ENCODE measurements around the gene PGA4. TPM values are rescaled to one million over a fixed set of nuclear protein-coding genes. Genes with fewer than 3 reads are reported as not detected.
A peak's percentile ranks its signal among the peaks of the same experiment; 100 is the strongest.
"Not testable (repeated sequence)": the region's sequence is repeated elsewhere in the genome, so short reads cannot be mapped to it uniquely, and the experiment has no call there.

The PGA4 gene
- total RNA-seq (not detected), total RNA-seq (0 to 0.06 (median 0) reads per million in 172 experiments)
- polyA plus RNA-seq (2013, experiment 1 of 2) = 0.24 TPM
- 0.07 TPM for polyA plus RNA-seq (2013, experiment 2 of 2)

DNA sequence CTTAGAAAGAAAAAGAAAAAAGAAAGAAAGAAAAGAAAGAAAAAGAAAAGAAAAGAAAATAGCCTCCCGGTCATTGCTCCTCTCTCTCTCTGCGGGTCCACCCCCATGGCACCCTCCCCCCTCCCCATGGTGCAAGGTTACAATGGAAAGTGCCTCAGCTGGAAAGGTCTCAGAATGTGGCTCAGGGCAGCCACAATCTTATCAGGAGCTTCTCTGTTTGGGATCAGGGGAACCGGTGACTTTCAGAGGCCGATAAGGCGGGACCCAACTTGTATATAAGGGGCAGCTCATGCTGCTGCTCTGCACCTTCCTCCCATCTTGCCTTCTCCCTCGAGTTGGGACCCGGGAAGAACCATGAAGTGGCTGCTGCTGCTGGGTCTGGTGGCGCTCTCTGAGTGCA is at the start of gene PGA4:
Gene PGA4 (plus strand): TSS at position 301 of the 400 bp plus-strand sequence. CDS start 54 bp downstream, at position 355.
- H3K27ac Mint-ChIP-seq; H3K27me3 ChIP-seq (ENCODE audit: control insufficient read depth in 1 of 2, insufficient read depth in 2 of 2, low read length in 2 of 2); ATAC-seq (ENCODE audit: poor library complexity); H3K9me3 Mint-ChIP-seq; H3K4me3 Mint-ChIP-seq; H3K36me3 ChIP-seq (ENCODE audit: insufficient read depth, low read length); H3K36me3 Mint-ChIP-seq (ENCODE audit: low read depth); H3K4me3 ChIP-seq (ENCODE audit: low read length); H3K4me1 Mint-ChIP-seq (ENCODE audit: low read depth); H3K4me1 ChIP-seq (ENCODE audit: insufficient read depth, low read length); CTCF ChIA-PET; DNase-seq; POLR2A ChIA-PET; H3K27me3 Mint-ChIP-seq; H3K27ac ChIP-seq (ENCODE audit: low read depth in 1 of 2, low read length in 2 of 2); intact Hi-C loops (cut with DNase I, micrococcal nuclease); H3K9me3 ChIP-seq (ENCODE audit: control insufficient read depth in 1 of 2, insufficient read depth in 1 of 2, low read length in 2 of 2): not testable (repeated sequence)

DNA sequence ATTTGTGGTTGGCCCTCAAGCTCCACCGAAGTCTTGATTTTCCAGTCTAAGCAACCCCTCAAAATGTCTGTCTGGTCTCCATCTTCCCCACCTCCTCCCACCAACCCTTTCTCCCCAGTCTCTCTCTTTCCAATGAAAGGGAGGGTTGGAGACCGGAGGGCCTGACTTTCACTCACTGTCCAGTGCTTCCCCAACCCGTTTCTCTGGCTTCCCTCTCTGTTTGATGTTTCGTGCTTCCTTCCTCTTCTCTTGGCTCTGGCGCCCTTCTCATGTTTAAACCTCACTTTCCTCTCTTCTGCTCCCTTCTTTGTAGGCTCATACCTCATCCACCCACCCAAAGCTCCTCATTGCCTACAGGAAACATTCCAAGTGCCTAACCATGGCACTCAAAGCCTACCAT is 49.8 kb upstream of the PGA4 start:
- no peaks in the 10 kb centered on the region for H3K36me3 ChIP-seq (ENCODE audit: insufficient read depth, low read length)
- Mint-ChIP-seq H3K4me3 (no peak overlapping the region), H3K36me3 (ENCODE audit: low read depth) (no peaks in the 10 kb centered on the region), H3K27me3 (no peaks in the 10 kb centered on the region), H3K27ac (peak overlapping the region; percentile 2), H3K9me3 (no peaks in the 10 kb centered on the region), H3K4me1 (ENCODE audit: low read depth) (peaks cover 26% of the 10 kb centered on the region)
- H3K4me3 ChIP-seq (ENCODE audit: low read length) = no peak overlapping the region
- no peak overlapping the region for H3K27ac ChIP-seq (ENCODE audit: low read depth in 1 of 2, low read length in 2 of 2)
- intact Hi-C loops (cut with DNase I, micrococcal nuclease) = no loop called here
- H3K4me1 ChIP-seq (ENCODE audit: insufficient read depth, low read length) = peaks cover 22% of the 10 kb centered on the region
- CTCF ChIA-PET = no interaction called here
- ATAC-seq (ENCODE audit: poor library complexity) = no peak
- POLR2A ChIA-PET = interaction anchor here (1.0 kb wide), 1 partner anchor 11 kb away, joined by 3 read pairs; the partner anchor contains the start of gene VPS37C
- H3K9me3 ChIP-seq (ENCODE audit: control insufficient read depth in 1 of 2, insufficient read depth in 1 of 2, low read length in 2 of 2) = peaks cover 0 to 8% of the 10 kb centered on the region in 2 experiments
- DNase-seq = no peak
- no peaks in the 10 kb centered on the region for H3K27me3 ChIP-seq (ENCODE audit: control insufficient read depth in 1 of 2, insufficient read depth in 2 of 2, low read length in 2 of 2)
- TF ChIP-seq, protein P1, sequence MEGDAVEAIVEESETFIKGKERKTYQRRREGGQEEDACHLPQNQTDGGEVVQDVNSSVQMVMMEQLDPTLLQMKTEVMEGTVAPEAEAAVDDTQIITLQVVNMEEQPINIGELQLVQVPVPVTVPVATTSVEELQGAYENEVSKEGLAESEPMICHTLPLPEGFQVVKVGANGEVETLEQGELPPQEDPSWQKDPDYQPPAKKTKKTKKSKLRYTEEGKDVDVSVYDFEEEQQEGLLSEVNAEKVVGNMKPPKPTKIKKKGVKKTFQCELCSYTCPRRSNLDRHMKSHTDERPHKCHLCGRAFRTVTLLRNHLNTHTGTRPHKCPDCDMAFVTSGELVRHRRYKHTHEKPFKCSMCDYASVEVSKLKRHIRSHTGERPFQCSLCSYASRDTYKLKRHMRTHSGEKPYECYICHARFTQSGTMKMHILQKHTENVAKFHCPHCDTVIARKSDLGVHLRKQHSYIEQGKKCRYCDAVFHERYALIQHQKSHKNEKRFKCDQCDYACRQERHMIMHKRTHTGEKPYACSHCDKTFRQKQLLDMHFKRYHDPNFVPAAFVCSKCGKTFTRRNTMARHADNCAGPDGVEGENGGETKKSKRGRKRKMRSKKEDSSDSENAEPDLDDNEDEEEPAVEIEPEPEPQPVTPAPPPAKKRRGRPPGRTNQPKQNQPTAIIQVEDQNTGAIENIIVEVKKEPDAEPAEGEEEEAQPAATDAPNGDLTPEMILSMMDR (IDR thresholded peaks at IDR 0.05) = no peak

DNA sequence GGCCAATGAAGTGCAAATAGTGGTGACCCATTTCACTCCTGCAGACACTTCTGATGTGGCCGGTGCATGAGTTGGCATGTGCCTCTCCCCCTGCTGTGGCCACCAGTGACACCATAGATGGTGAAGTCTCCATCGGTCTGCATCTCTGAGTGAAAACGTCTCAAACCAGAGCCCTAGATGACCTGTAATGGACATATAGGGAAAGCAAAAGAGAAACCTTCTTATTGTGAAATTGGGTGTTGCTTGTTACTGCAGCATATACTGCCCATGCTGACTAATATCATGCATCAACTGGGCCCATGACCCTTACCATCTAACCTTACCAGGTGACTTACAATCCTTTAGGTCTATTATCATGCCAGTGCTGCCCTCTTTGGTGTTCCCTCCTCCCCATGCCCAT is 49.3 kb upstream of the PGA4 start:
- ATAC-seq (ENCODE audit: poor library complexity) = no peak
- no peaks in the 10 kb centered on the region for H3K36me3 Mint-ChIP-seq (ENCODE audit: low read depth)
- Histone ChIP-seq H3K36me3 (ENCODE audit: insufficient read depth, low read length) (no peaks in the 10 kb centered on the region), H3K27me3 (ENCODE audit: control insufficient read depth in 1 of 2, insufficient read depth in 2 of 2, low read length in 2 of 2) (no peaks in the 10 kb centered on the region), H3K4me3 (ENCODE audit: low read length) (no peak overlapping the region), H3K27ac (ENCODE audit: low read depth in 1 of 2, low read length in 2 of 2) (no peak overlapping the region), H3K4me1 (ENCODE audit: insufficient read depth, low read length) (peaks cover 21% of the 10 kb centered on the region), H3K9me3 (ENCODE audit: control insufficient read depth in 1 of 2, insufficient read depth in 1 of 2, low read length in 2 of 2) (peaks cover 0 to 8% of the 10 kb centered on the region in 2 experiments)
- H3K27me3 Mint-ChIP-seq = no peaks in the 10 kb centered on the region
- no peaks in the 10 kb centered on the region for H3K9me3 Mint-ChIP-seq
- DNase-seq = peak in 1 of 14 experiments; percentile 10
- ChIA-PET POLR2A (no interaction called here), CTCF (no interaction called here)
- intact Hi-C loops (cut with DNase I, micrococcal nuclease) = no loop called here
- peaks cover 23% of the 10 kb centered on the region for H3K4me1 Mint-ChIP-seq (ENCODE audit: low read depth)
- H3K27ac Mint-ChIP-seq = peak overlapping the region; percentile 2
- no peak overlapping the region for H3K4me3 Mint-ChIP-seq
- TF ChIP-seq, protein P1 (IDR thresholded peaks at IDR 0.05) = no peak

DNA sequence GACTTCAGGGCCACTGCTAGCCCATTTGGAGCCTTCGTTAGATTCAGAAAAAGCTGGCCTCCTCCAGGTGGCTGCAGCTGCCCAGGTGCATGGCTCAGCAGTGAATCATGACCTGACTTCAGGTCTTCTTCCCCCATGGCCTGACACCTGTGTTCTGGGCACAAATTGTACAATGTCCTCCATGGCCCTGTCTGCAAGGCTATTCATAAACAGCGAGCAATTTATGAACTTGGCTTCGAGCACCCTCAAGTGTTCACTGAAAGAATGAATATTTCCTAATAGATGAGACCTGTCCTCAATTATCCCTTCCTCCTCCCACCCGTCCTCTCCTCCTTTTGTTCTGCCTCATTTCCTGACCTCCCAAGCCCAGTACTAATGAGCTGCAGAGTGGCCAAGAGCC is 48.7 kb upstream of the PGA4 start:
- Histone ChIP-seq H3K36me3 (ENCODE audit: insufficient read depth, low read length) (no peaks in the 10 kb centered on the region), H3K4me1 (ENCODE audit: insufficient read depth, low read length) (peaks cover 16% of the 10 kb centered on the region), H3K27ac (ENCODE audit: low read depth in 1 of 2, low read length in 2 of 2) (no peak overlapping the region), H3K4me3 (ENCODE audit: low read length) (no peak overlapping the region), H3K27me3 (ENCODE audit: control insufficient read depth in 1 of 2, insufficient read depth in 2 of 2, low read length in 2 of 2) (no peaks in the 10 kb centered on the region), H3K9me3 (ENCODE audit: control insufficient read depth in 1 of 2, insufficient read depth in 1 of 2, low read length in 2 of 2) (peaks cover 0 to 8% of the 10 kb centered on the region in 2 experiments)
- peak in 1 of 14 experiments; percentile 7 for DNase-seq
- no peaks in the 10 kb centered on the region for H3K27me3 Mint-ChIP-seq
- no peak overlapping the region for H3K27ac Mint-ChIP-seq
- TF ChIP-seq, protein P1 (IDR thresholded peaks at IDR 0.05) = no peak
- no peaks in the 10 kb centered on the region for H3K9me3 Mint-ChIP-seq
- no peak for ATAC-seq (ENCODE audit: poor library complexity)
- POLR2A ChIA-PET = no interaction called here
- intact Hi-C loops (cut with DNase I, micrococcal nuclease) = no loop called here
- CTCF ChIA-PET = no interaction called here
- no peak overlapping the region for H3K4me3 Mint-ChIP-seq
- peaks cover 23% of the 10 kb centered on the region for H3K4me1 Mint-ChIP-seq (ENCODE audit: low read depth)
- H3K36me3 Mint-ChIP-seq (ENCODE audit: low read depth) = no peaks in the 10 kb centered on the region

All from CD4-positive, alpha-beta T cell (primary cell).